A549 (cell line): ENCODE measurements around the gene NEURL2. TPM values are rescaled to one million over a fixed set of nuclear protein-coding genes. Genes with fewer than 3 reads are reported as not detected.
A peak's percentile ranks its signal among the peaks of the same experiment; 100 is the strongest.

Experiments
- ATAC-seq, 2 experiments: fragments of 200-7000 bp in 1 of 2; fragments of >200 bp in 1 of 2; cut with Nextera tagmentation in 1 of 2; cut with Tn5 transposase in 1 of 2; 3 replicates each; pipeline versions ENCODE4 v1.8.0 to v1.9.1; 2018 to 2020; ENCODE audit warnings: mild to moderate bottlenecking in 1 of 2, moderate library complexity in 1 of 2
- CTCF ChIA-PET: fragments of 300-600 bp; sonication (Branson Sonifier 250); formaldehyde crosslinking; extraction: SDS; loops from one replicate; lab custom pipeline; 2021; ENCODE audit warnings: antibody characterized with exemption, inconsistent platforms; lab: Yijun Ruan, JAX
- POLR2A ChIA-PET: fragments of 350-600 bp; formaldehyde crosslinking; extraction: SDS; loops from one replicate; lab custom pipeline; 2021; ENCODE audit warnings: antibody characterized with exemption, inconsistent platforms; lab: Yijun Ruan, JAX
- DNase-seq, 2 experiments: peaks; one replicate each; pipeline versions ENCODE4 v3.0.0 to v3.0.0-alpha.2; 2011 to 2016; ENCODE audit warnings: low read depth in 1 of 2, low spot score in 1 of 2
- FAIRE-seq: peaks from 2 replicates; lab custom pipeline; 2011; peaks lifted over from hg19 to GRCh38; lab: Jason Lieb, UNC
- H3K27ac ChIP-seq, 2 experiments: fragments of >200 bp; sonication (Bioruptor Twin); formaldehyde crosslinking; 3 replicates each; pipeline ENCODE4 v1.5.1; 2016 to 2017
- H3K4me1 ChIP-seq: fragments of >200 bp; sonication (Bioruptor Twin); formaldehyde crosslinking; 3 replicates; pipeline ENCODE4 v1.6.1; 2016
- H3K4me2 ChIP-seq: fragments of >200 bp; sonication (Bioruptor Twin); formaldehyde crosslinking; 3 replicates; pipeline ENCODE4 v1.6.1; 2016
- H3K4me3 ChIP-seq: fragments of >200 bp; sonication (Bioruptor Twin); formaldehyde crosslinking; 3 replicates; pipeline ENCODE4 v1.5.1; 2016
- H3K9me3 ChIP-seq: fragments of >200 bp; sonication (Bioruptor Twin); formaldehyde crosslinking; 3 replicates; pipeline ENCODE4 v1.6.1; 2016
- BCL3 ChIP-seq: fragments of >200 bp; sonication (Bioruptor Twin); formaldehyde crosslinking; IDR thresholded peaks from 3 replicates; pipeline ENCODE4 v1.6.1; 2016
- CEBPB ChIP-seq, 2 experiments: fragments of >200 bp in 1 of 2; sonication (Bioruptor Twin) in 1 of 2; formaldehyde crosslinking in 1 of 2; IDR thresholded peaks; 2 replicates each; pipeline ENCODE4 v1.6.1; 2012 to 2016
- CHD4 ChIP-seq: fragments of 200-600 bp; sonication (generic); IDR thresholded peaks from 2 replicates; pipeline ENCODE4 v1.6.1; 2016; ENCODE audit warnings: antibody characterized with exemption, mild to moderate bottlenecking, borderline replicate concordance
- EHF ChIP-seq: fragments of 250-450 bp; sonication (Bioruptor Pico); IDR thresholded peaks from 2 replicates; pipeline ENCODE4 v1.5.0; 2020; ENCODE audit warnings: mild to moderate bottlenecking
- FOXS1 ChIP-seq: fragments of 250-450 bp; sonication (Bioruptor Pico); IDR thresholded peaks from 2 replicates; pipeline ENCODE4 v1.5.0; 2020; ENCODE audit warnings: mild to moderate bottlenecking, moderate library complexity
- HDAC2 ChIP-seq: fragments of 200-600 bp; sonication (generic); IDR thresholded peaks from 2 replicates; pipeline ENCODE4 v1.6.1; 2016
- HES2 ChIP-seq: fragments of >200 bp; sonication (Bioruptor Twin); formaldehyde crosslinking; IDR thresholded peaks from 2 replicates; pipeline ENCODE4 v1.6.1; 2016
- HMGXB4 ChIP-seq: fragments of 250-450 bp; sonication (Bioruptor Pico); IDR thresholded peaks from 2 replicates; pipeline ENCODE4 v1.5.0; 2021; ENCODE audit warnings: mild to moderate bottlenecking, moderate library complexity, borderline replicate concordance
- KDM1A ChIP-seq: fragments of 200-600 bp; sonication (generic); IDR thresholded peaks from 2 replicates; pipeline ENCODE4 v1.6.1; 2016; ENCODE audit warnings: low read depth, mild to moderate bottlenecking
- MAFK ChIP-seq: fragments of 450-650 bp; IDR thresholded peaks from 2 replicates; pipeline ENCODE4 v1.6.1; 2014; ENCODE audit not compliant: partially characterized antibody
- NFE2L2 ChIP-seq: fragments of 150-350 bp; conservative IDR thresholded peaks from 2 replicates; pipeline ENCODE4 v1.6.1; 2014; ENCODE audit warnings: low read length
- NPAS2 ChIP-seq: fragments of 250-450 bp; sonication (Bioruptor Pico); IDR thresholded peaks from 2 replicates; pipeline ENCODE4 v1.8.0; 2022; ENCODE audit warnings: mild to moderate bottlenecking, moderate library complexity, borderline replicate concordance
- NR3C1 ChIP-seq: fragments of >200 bp; sonication (Bioruptor Twin); formaldehyde crosslinking; IDR thresholded peaks from 3 replicates; pipeline ENCODE4 v1.6.1; 2017
- RCOR1 ChIP-seq: fragments of 150-350 bp; IDR thresholded peaks from 2 replicates; pipeline ENCODE4 v1.6.1; 2014; ENCODE audit warnings: antibody characterized with exemption, low read length, low read depth
- REST ChIP-seq: fragments of 200-600 bp; sonication (generic); IDR thresholded peaks from 2 replicates; pipeline ENCODE4 v1.6.1; 2016; ENCODE audit warnings: antibody characterized with exemption, mild to moderate bottlenecking, moderate library complexity
- RFX5 ChIP-seq: fragments of 450-650 bp; IDR thresholded peaks from 2 replicates; pipeline ENCODE4 v1.7.1; 2014; ENCODE audit warnings: antibody characterized with exemption, mild to moderate bottlenecking, moderate library complexity
- SREBF2 ChIP-seq: fragments of 450-650 bp; IDR thresholded peaks from 2 replicates; pipeline ENCODE4 v1.6.1; 2014; ENCODE audit warnings: mild to moderate bottlenecking, moderate library complexity
- TFCP2L1 ChIP-seq: fragments of 250-450 bp; sonication (Bioruptor Pico); IDR thresholded peaks from 2 replicates; pipeline ENCODE4 v1.5.0; 2021; ENCODE audit warnings: mild to moderate bottlenecking
- TP53 ChIP-seq: fragments of 250-450 bp; sonication (Bioruptor Pico); IDR thresholded peaks from 2 replicates; pipeline ENCODE4 v1.5.0; 2021; ENCODE audit warnings: mild to moderate bottlenecking, moderate library complexity
- USF2 ChIP-seq: fragments of 450-650 bp; IDR thresholded peaks from 2 replicates; pipeline ENCODE4 v1.6.1; 2014; ENCODE audit warnings: antibody characterized with exemption
- WGBS: methylation state at CpG from one replicate; pipeline ENCODE4 v1.1.6; 2017; ENCODE audit errors: missing lambda C conversion rate; 5-methylcytosine and 5-hydroxymethylcytosine counted together
- polyA plus RNA-seq, 4 experiments: library from polyadenylated mRNA; depleted of rRNA in 3 of 4; stranded (reverse); fragments of >200 nt; fragmentation: RNase III in 1 of 4; extraction: RNeasy Plus Mini Kit Qiagen cat#74134 plus additional on column Dnase treatment in 1 of 4; gene quantifications; 2 replicates in 3 of 4; 3 replicates in 1 of 4; pipeline ENCODE4 v1.2.3, GENCODE V29; 2011 to 2017

NEURL2 gene
- polyA plus RNA-seq, 2 of the 4 experiments (the other 2 are of a cell fraction): 0.57 to 1.4 TPM

- ChIA-PET POLR2A (interaction anchor here (2.2 kb wide), 1 partner anchor 15 kb away, joined by 9 read pairs; no protein-coding TSS in a partner anchor), CTCF (interaction anchor here (1.1 to 2.9 kb wide), 3 partner anchors 13 to 120 kb away, joined by 4 to 12 read pairs (median 5); partner anchors contain the start of gene PCIF1)
- 80% methylated on average over 12 of the region's 12 CpGs for WGBS
- no peak for ATAC-seq
- no peak for FAIRE-seq
- Histone ChIP-seq H3K9me3 (no peaks in the 10 kb centered on the region), H3K27ac (no peak overlapping the region), H3K4me3 (no peak overlapping the region), H3K4me1 (no peaks in the 10 kb centered on the region), H3K4me2 (no peak overlapping the region)
- TF ChIP-seq SREBF2: no peak
- TF ChIP-seq KDM1A: peak; percentile 69; the same call in 1 of the 2 replicates
- TF ChIP-seq HES2: no peak
- TF ChIP-seq FOXS1 (CRISPR knock-in tag): no peak
- TF ChIP-seq HDAC2: 0 out of 2 replicates have a peak, but pooled peaks have one; percentile 35
- TF ChIP-seq MAFK: no peak
- DNase-seq: no peak
Measured at GRCh38 chr20:45918779-45919537, 27.9 kb upstream of the NEURL2 start.

- WGBS: 72% methylated on average over 5 of the region's 5 CpGs
- Histone ChIP-seq H3K4me2 (no peak overlapping the region), H3K4me1 (no peaks in the 10 kb centered on the region), H3K27ac (no peak overlapping the region), H3K9me3 (no peaks in the 10 kb centered on the region), H3K4me3 (no peak overlapping the region)
- ChIA-PET CTCF (interaction anchor here (1.1 to 2.9 kb wide), 2 partner anchors 15 to 119 kb away, joined by 4 to 12 read pairs; partner anchors contain the start of gene PCIF1), POLR2A (no interaction called here)
- ATAC-seq (no peak), FAIRE-seq (no peak), DNase-seq (no peak)
- no peak for TF ChIP-seq CEBPB (IDR thresholded peaks at IDR 0.05)
- no peak for TF ChIP-seq HDAC2
- TF ChIP-seq USF2: no peak
- TF ChIP-seq CHD4: no peak
- TF ChIP-seq FOXS1 (CRISPR knock-in tag): no peak
- TF ChIP-seq TFCP2L1 (CRISPR knock-in tag): no peak
- TF ChIP-seq HMGXB4 (CRISPR knock-in tag): no peak
- TF ChIP-seq RFX5: no peak
- no peak for TF ChIP-seq NR3C1
- no peak for TF ChIP-seq BCL3
Measured at GRCh38 chr20:45918182-45918737, 27.3 kb upstream of the NEURL2 start.

GRCh38 chr20:45917790-45918141 is 26.8 kb upstream of the NEURL2 start:
- Histone ChIP-seq H3K4me2 (no peak overlapping the region), H3K4me1 (no peaks in the 10 kb centered on the region), H3K27ac (no peak overlapping the region), H3K9me3 (no peaks in the 10 kb centered on the region)
- POLR2A ChIA-PET: no interaction called here
- DNase-seq: no peak
- no peak for ATAC-seq
- CTCF ChIA-PET: interaction anchor here (1.1 to 2.9 kb wide), 2 partner anchors 8 to 16 kb away, joined by 3 to 12 read pairs; partner anchors contain the start of gene PCIF1
- no peak for FAIRE-seq
- WGBS: 81% methylated on average over 5 of the region's 5 CpGs
- TF ChIP-seq REST (no peak), CEBPB (IDR thresholded peaks at IDR 0.05) (no peak), RCOR1 (no peak), NPAS2 (CRISPR knock-in tag) (no peak), TP53 (CRISPR knock-in tag) (no peak), NFE2L2 (no peak), NR3C1 (no peak), CHD4 (no peak), EHF (CRISPR knock-in tag) (no peak)
- TF ChIP-seq, all 56 proteins: peak for 0
- H3K4me3 ChIP-seq: no peak overlapping the region
